ENCODE measurements around the gene RYR3.

RYR3 gene

DNA sequence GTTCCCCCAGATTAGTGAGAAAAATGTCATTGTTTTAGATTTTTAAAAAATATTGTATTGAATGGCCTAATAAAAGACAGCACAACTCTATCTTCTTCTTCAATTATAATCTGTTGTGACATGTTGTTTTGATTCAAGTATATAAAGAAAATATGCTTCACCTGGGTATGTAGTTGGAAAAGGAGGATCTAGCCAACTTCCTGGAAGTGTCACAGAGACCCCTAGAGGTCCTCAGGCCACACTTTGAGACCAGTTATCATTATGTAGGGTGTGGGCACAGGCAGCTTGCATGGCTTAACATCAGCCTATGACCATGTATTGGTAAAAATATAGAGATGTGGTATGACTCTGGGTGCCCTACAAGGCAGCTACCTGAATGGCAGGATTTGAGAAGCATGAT lies 14.7 kb upstream of the RYR3 start:
- H3K36me3 ChIP-seq (ENCODE audit: control insufficient read depth, insufficient read depth, low read length) = no peaks in the 10 kb centered on the region
- TF ChIP-seq, protein P1, sequence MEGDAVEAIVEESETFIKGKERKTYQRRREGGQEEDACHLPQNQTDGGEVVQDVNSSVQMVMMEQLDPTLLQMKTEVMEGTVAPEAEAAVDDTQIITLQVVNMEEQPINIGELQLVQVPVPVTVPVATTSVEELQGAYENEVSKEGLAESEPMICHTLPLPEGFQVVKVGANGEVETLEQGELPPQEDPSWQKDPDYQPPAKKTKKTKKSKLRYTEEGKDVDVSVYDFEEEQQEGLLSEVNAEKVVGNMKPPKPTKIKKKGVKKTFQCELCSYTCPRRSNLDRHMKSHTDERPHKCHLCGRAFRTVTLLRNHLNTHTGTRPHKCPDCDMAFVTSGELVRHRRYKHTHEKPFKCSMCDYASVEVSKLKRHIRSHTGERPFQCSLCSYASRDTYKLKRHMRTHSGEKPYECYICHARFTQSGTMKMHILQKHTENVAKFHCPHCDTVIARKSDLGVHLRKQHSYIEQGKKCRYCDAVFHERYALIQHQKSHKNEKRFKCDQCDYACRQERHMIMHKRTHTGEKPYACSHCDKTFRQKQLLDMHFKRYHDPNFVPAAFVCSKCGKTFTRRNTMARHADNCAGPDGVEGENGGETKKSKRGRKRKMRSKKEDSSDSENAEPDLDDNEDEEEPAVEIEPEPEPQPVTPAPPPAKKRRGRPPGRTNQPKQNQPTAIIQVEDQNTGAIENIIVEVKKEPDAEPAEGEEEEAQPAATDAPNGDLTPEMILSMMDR (IDR thresholded peaks at IDR 0.05; ENCODE audit: insufficient read depth, low read length, poor library complexity, severe bottlenecking) = no peak
- no peak for DNase-seq (ENCODE audit: extremely low read depth, insufficient read length)
- H3K4me3 ChIP-seq (replicated peaks; ENCODE audit: low read depth, low read length) = no peak overlapping the region
- H3K27me3 ChIP-seq (replicated peaks; ENCODE audit: control insufficient read depth, insufficient read depth, low read length) = no peaks in the 10 kb centered on the region

DNA sequence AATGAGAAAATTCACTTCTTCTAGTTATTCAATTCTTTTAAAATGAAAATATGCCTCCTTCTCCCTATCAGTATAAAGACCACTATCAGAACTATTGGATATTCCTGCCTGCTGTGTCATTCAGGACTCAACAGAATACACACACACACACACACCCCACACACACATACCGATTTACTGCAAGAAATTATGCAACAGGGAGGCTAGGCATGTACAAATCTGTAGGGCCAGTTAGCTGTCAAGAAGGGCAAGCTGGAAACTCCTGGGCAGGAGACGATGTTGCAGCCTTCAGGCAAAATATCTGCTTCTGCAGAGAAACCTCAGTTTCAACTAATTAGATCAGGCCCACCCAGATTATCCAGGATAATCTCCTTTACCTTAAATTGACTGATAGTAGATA lies 13.9 kb upstream of the RYR3 start:
- TF ChIP-seq, protein P1 (IDR thresholded peaks at IDR 0.05; ENCODE audit: insufficient read depth, low read length, poor library complexity, severe bottlenecking) = no peak
- H3K36me3 ChIP-seq (ENCODE audit: control insufficient read depth, insufficient read depth, low read length) = no peaks in the 10 kb centered on the region
- no peaks in the 10 kb centered on the region for H3K27me3 ChIP-seq (replicated peaks; ENCODE audit: control insufficient read depth, insufficient read depth, low read length)
- no peak overlapping the region for H3K4me3 ChIP-seq (replicated peaks; ENCODE audit: low read depth, low read length)
- no peak for DNase-seq (ENCODE audit: extremely low read depth, insufficient read length)

DNA sequence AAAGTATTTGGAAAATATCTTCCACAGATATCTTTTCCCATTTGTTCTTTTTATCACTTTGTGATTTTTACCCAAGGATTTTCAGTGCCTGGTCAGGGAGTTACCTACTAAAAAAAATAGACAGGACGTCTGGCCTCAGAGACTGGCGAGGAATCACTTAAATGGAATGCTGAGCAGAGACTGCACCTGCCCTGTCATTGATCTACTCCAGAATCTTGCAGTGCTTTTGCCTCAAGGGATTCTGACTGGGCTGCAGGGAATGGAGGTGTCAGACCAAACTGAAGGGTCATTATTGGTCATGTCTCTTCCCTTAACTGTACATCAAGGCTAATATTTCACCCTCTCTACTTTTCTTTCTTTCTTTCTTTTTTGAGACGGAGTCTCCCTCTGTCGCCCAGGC lies 12.1 kb upstream of the RYR3 start:
- DNase-seq (ENCODE audit: extremely low read depth, insufficient read length) = no peak
- Histone ChIP-seq H3K36me3 (ENCODE audit: control insufficient read depth, insufficient read depth, low read length) (no peaks in the 10 kb centered on the region), H3K27me3 (replicated peaks; ENCODE audit: control insufficient read depth, insufficient read depth, low read length) (no peaks in the 10 kb centered on the region), H3K4me3 (replicated peaks; ENCODE audit: low read depth, low read length) (no peak overlapping the region)
- TF ChIP-seq, protein P1 (IDR thresholded peaks at IDR 0.05; ENCODE audit: insufficient read depth, low read length, poor library complexity, severe bottlenecking) = no peak

DNA sequence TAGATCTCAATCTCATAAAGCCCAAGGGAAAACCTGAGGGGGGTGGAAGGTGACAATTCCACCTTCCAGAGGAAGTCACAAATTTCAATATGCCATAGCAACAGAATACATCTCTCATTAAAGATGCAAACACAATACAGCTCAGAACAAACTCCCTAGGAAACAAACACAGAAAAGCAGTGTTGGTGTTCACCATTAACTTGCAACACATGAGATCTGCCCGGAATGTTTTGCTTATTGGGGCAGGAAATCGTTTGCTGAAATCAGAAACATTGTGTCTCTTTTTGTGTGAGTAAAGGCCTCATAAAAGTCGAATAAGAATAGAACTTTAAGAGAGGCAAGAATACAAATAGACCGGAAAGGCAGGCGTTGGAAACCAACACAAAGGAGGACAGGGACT lies 5.8 kb upstream of the RYR3 start:
- Histone ChIP-seq H3K36me3 (ENCODE audit: control insufficient read depth, insufficient read depth, low read length) (no peaks in the 10 kb centered on the region), H3K27me3 (replicated peaks; ENCODE audit: control insufficient read depth, insufficient read depth, low read length) (no peaks in the 10 kb centered on the region), H3K4me3 (replicated peaks; ENCODE audit: low read depth, low read length) (no peak overlapping the region)
- DNase-seq (ENCODE audit: extremely low read depth, insufficient read length) = no peak
- TF ChIP-seq, protein P1 (IDR thresholded peaks at IDR 0.05; ENCODE audit: insufficient read depth, low read length, poor library complexity, severe bottlenecking) = no peak

DNA sequence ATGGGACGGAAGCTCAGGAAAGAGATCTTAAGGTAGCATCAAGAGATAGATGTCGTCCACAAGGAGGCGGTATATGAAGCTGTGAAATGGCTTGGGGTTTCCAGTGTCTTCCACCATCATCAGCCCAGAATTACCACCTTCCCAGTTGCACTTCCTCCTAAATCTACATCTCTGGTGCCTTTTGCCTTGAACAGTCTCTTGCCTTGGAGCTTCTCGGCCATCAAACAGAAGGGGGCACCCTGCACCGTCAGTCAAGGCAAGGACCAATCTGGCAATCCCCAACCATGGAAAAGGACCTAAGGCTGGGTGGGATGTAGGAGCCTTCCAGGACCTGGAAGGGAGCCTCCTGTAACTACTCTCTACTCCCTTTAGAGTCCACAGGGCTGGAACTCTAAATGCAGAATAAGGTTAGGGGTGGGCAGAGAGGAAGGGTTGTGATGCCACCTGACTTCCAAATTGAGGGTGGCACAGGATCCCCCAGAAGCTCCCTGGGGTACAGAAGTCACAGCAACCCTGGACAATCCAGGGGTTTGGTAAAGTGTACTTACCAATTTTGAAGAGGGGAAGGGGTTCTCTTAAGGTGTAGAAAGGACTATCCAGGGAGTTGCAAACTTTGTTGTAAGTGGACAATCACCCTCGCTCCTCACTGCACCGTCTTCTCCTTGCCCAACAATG lies 1.0 kb upstream of the RYR3 start:
- TF ChIP-seq, protein P1 (IDR thresholded peaks at IDR 0.05; ENCODE audit: insufficient read depth, low read length, poor library complexity, severe bottlenecking) = peak; percentile 44
- no peak overlapping the region for H3K4me3 ChIP-seq (replicated peaks; ENCODE audit: low read depth, low read length)
- no peaks in the 10 kb centered on the region; the same call in none of the 2 replicates for H3K27me3 ChIP-seq (replicated peaks; ENCODE audit: control insufficient read depth, insufficient read depth, low read length)
- DNase-seq (ENCODE audit: extremely low read depth, insufficient read length) = no peak
- H3K36me3 ChIP-seq (ENCODE audit: control insufficient read depth, insufficient read depth, low read length) = no peaks in the 10 kb centered on the region
